B cell (primary cell): Measurements from ENCODE around the gene CPLX1. TPM values are rescaled to one million over a fixed set of nuclear protein-coding genes. Genes with fewer than 3 reads are reported as not detected.

Experiments used
- ATAC-seq: fragments of 200-7000 bp; cut with Tn5 transposase; one replicate; pipeline ENCODE4 v1.10.0; 2021; ENCODE audit warnings: low read depth, mild to moderate bottlenecking, moderate number of reproducible peaks, moderate library complexity
- CTCF ChIA-PET: fragments of 350-600 bp; sonication (Branson Sonifier 250); formaldehyde crosslinking; loops from one replicate; lab custom pipeline; 2021; ENCODE audit warnings: antibody characterized with exemption, inconsistent platforms; lab: Charles Lee
- POLR2A ChIA-PET: fragments of 350-600 bp; sonication (Branson Sonifier 250); formaldehyde crosslinking; loops from one replicate; lab custom pipeline; 2021; ENCODE audit warnings: antibody characterized with exemption; lab: Charles Lee
- DNase-seq: peaks from one replicate; pipeline ENCODE4 v3.0.0; 2013
- H2AFZ ChIP-seq: 2 replicates; pipeline ENCODE4 v1.6.1; 2012; ENCODE audit warnings: mild to moderate bottlenecking, low read depth, low read length; ENCODE audit not compliant: insufficient read depth, poor library complexity, severe bottlenecking
- H3K27ac ChIP-seq, 2 donors: 1 replicate in 1 of 2; 2 replicates in 1 of 2; pipeline ENCODE4 v1.5.1; 2012 to 2013; ENCODE audit warnings: low read length in 2 of 2, mild to moderate bottlenecking in 2 of 2, moderate library complexity in 1 of 2
- H3K27me3 ChIP-seq, 4 experiments: fragments of 200-600 bp in 1 of 4; sonication (generic) in 1 of 4; replicated peaks in 1 of 4; 1 replicate in 2 of 4; 2 replicates in 2 of 4; pipeline versions ENCODE4 v1.6.1 to v1.7.0; 2013 to 2016; ENCODE audit warnings: low read length in 3 of 4, mild to moderate bottlenecking in 2 of 4, mixed read lengths in 1 of 4, moderate library complexity in 1 of 4; ENCODE audit not compliant: insufficient read depth in 4 of 4, control insufficient read depth in 3 of 4; ENCODE audit errors: control extremely low read depth in 1 of 4
- H3K36me3 ChIP-seq, 2 experiments: replicated peaks in 1 of 2; 1 replicate in 1 of 2; 2 replicates in 1 of 2; pipeline versions ENCODE4 v1.6.1 to v1.7.1; 2013; ENCODE audit warnings: low read length in 1 of 2; ENCODE audit not compliant: insufficient read depth in 2 of 2, control insufficient read depth in 1 of 2; ENCODE audit errors: control extremely low read depth in 1 of 2, extremely low read depth in 1 of 2
- H3K4me1 ChIP-seq, 2 donors: fragments of 200-600 bp in 1 of 2; sonication (generic) in 1 of 2; 1 replicate in 1 of 2; 2 replicates in 1 of 2; pipeline versions ENCODE4 v1.5.1 to v1.6.1; 2013 to 2017; ENCODE audit warnings: low read length in 2 of 2; ENCODE audit not compliant: control insufficient read depth in 2 of 2, insufficient read depth in 2 of 2
- H3K4me2 ChIP-seq: replicated peaks from 2 replicates; pipeline ENCODE3; 2012; ENCODE audit warnings: mild to moderate bottlenecking, low read depth, low read length; ENCODE audit not compliant: poor library complexity, severe bottlenecking
- H3K4me3 ChIP-seq, 5 experiments: fragments of 200-600 bp in 1 of 5; sonication (generic) in 1 of 5; 1 replicate in 3 of 5; 2 replicates in 2 of 5; pipeline versions ENCODE4 v1.5.1 to v1.7.0; 2011 to 2016; ENCODE audit warnings: low read length in 4 of 5, mild to moderate bottlenecking in 4 of 5, low read depth in 2 of 5, control low read depth in 1 of 5, moderate library complexity in 1 of 5; ENCODE audit not compliant: insufficient read depth in 1 of 5; ENCODE audit errors: control extremely low read depth in 1 of 5, extremely low read depth in 1 of 5
- H3K79me2 ChIP-seq: fragments of 200-600 bp; sonication (generic); one replicate; pipeline ENCODE4 v1.6.0; 2016; ENCODE audit warnings: low read length; ENCODE audit not compliant: control insufficient read depth, insufficient read depth
- H3K9ac ChIP-seq: fragments of 200-600 bp; sonication (generic); 2 replicates; pipeline ENCODE4 v1.6.1; 2017; ENCODE audit warnings: mild to moderate bottlenecking, low read length, moderate library complexity
- H3K9me3 ChIP-seq, 3 donors: one replicate each; pipeline versions ENCODE4 v1.6.1 to v1.7.1; 2013; ENCODE audit warnings: low read length in 2 of 3; ENCODE audit not compliant: control insufficient read depth in 2 of 3, insufficient read depth in 1 of 3; ENCODE audit errors: control extremely low read depth in 1 of 3
- H4K20me1 ChIP-seq: 2 replicates; pipeline ENCODE4 v1.6.0; 2012; ENCODE audit warnings: mild to moderate bottlenecking, low read length; ENCODE audit not compliant: insufficient read depth, control insufficient read depth, poor library complexity, severe bottlenecking
- H3K27ac Mint-ChIP-seq: one replicate; pipeline ENCODE4 v1.8.0; 2021; ENCODE audit warnings: mixed read lengths
- H3K27me3 Mint-ChIP-seq: one replicate; pipeline ENCODE4 v1.8.0; 2021; ENCODE audit warnings: mixed read lengths
- H3K4me1 Mint-ChIP-seq: one replicate; pipeline ENCODE4 v1.8.0; 2021; ENCODE audit warnings: mixed read lengths
- H3K4me3 Mint-ChIP-seq: one replicate; pipeline ENCODE4 v1.8.0; 2021; ENCODE audit warnings: mixed read lengths
- H3K9me3 Mint-ChIP-seq: one replicate; pipeline ENCODE4 v1.8.0; 2022; ENCODE audit warnings: mixed read lengths; ENCODE audit not compliant: insufficient read depth
- CTCF ChIP-seq: fragments of 200-600 bp; IDR thresholded peaks from one replicate; pipeline ENCODE4 v1.8.0; 2022; ENCODE audit warnings: antibody characterized with exemption, mild to moderate bottlenecking
- EZH2 ChIP-seq: IDR thresholded peaks from 2 replicates; pipeline ENCODE4 v1.6.1; 2012; ENCODE audit warnings: borderline replicate concordance, low read depth, mild to moderate bottlenecking, moderate library complexity, low read length; ENCODE audit not compliant: insufficient read depth, poor library complexity, severe bottlenecking
- whole genome bisulfite sequencing: methylation state at CpG from one replicate; pipeline ENCODE4 v1.1.5; 2013; ENCODE audit warnings: missing lambda C conversion rate; ENCODE audit not compliant: insufficient coverage; 5-methylcytosine and 5-hydroxymethylcytosine counted together
- intact Hi-C: fragments of 100-400 bp; cut with micrococcal nuclease; formaldehyde crosslinking; loops from one replicate; pipeline ENCODE4 v1.10.0; 2022
- polyA minus RNA-seq: library from RNA; depleted of rRNA, polyadenylated mRNA; stranded (reverse); fragments of >200 nt; gene quantifications from 2 replicates; pipeline ENCODE4 v1.2.3, GENCODE V29; 2012
- polyA plus RNA-seq: library from polyadenylated mRNA; depleted of rRNA; stranded (reverse); fragments of >200 nt; gene quantifications from 2 replicates; pipeline ENCODE4 v1.2.3, GENCODE V29; 2012
- total RNA-seq, 2 donors: library from RNA; stranded (reverse); fragments of 120-200 nt in 1 of 2; gene quantifications; 1 replicate in 1 of 2; 2 replicates in 1 of 2; pipeline versions ENCODE4 v1.2.3 to v1.2.4, GENCODE V29; 2013 to 2022

Gene CPLX1
- not detected in 2 replicates for total RNA-seq
- not detected for total RNA-seq (2013)
- polyA plus RNA-seq: 0.37 TPM in 1 of 2 replicates, not detected in the other
- polyA minus RNA-seq: not detected in 2 replicates

DNA sequence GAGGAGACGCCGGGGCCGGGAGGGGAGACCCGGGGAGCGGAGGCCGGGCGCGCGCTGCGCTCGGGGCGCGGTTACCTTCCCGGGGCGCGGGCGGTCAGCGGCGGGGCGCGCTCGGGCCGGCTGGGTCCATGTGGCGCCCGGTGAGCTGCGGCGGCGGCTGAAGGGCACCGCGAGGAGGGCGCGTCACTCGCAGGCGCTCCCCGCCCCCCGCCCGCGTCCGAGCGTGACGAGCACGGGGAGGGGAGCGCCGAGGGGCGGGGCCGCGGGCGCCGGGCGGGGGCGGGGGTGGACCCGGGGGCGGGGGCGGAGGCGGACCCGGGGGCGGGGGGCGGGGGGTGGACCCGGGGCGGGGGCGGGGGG lies at the start of gene CPLX1:
CPLX1 (minus strand) TSS at position 159 of the 360 bp plus-strand sequence. CDS start 1,607 bp downstream, outside the sequence.
- Histone ChIP-seq H3K9me3 (peaks cover 0 to 40% (median 0%) of the 10 kb centered on the region in 3 donors), H3K4me1 (peaks cover 12 to 18% of the 10 kb centered on the region in 2 donors), H3K36me3 (no peaks in the 10 kb centered on the region), H4K20me1 (no peaks in the 10 kb centered on the region), H3K27me3 (peaks cover 0 to 69% (median 28%) of the 10 kb centered on the region in 4 experiments), H2AFZ (no peak within 1 kb of the TSS), H3K27ac (no peak within 1 kb of the TSS), H3K9ac (no peak within 1 kb of the TSS), H3K79me2 (no peaks in the 10 kb centered on the region), H3K4me3 (peak within 1 kb of the TSS in 1 of 5 experiments; percentile 41), H3K4me2 (peak within 1 kb of the TSS; percentile 72)
- intact Hi-C loops: no loop called here
- ChIA-PET CTCF (no interaction called here), POLR2A (no interaction called here)
- H3K27ac Mint-ChIP-seq: no peak within 1 kb of the TSS
- DNase-seq (peak; percentile 39), ATAC-seq (peak; percentile 22)
- no peaks in the 10 kb centered on the region for H3K9me3 Mint-ChIP-seq
- WGBS: 5% methylated on average over 30 of the region's 61 CpGs
- H3K4me3 Mint-ChIP-seq: no peak within 1 kb of the TSS
- peaks cover 43% of the 10 kb centered on the region for H3K27me3 Mint-ChIP-seq
- no peak for TF ChIP-seq EZH2
- TF ChIP-seq CTCF: no peak
- peaks cover 4% of the 10 kb centered on the region for H3K4me1 Mint-ChIP-seq

GRCh38 chr4:874971-875817 lies 49.3 kb upstream of the CPLX1 start:
- H3K4me3 Mint-ChIP-seq: no peak overlapping the region
- H3K27me3 ChIP-seq: no peaks in the 10 kb centered on the region
- 92% methylated on average over 12 of the region's 17 CpGs for WGBS
- H3K4me3 ChIP-seq: no peak overlapping the region
- H3K27me3 Mint-ChIP-seq: no peaks in the 10 kb centered on the region
- H3K79me2 ChIP-seq: no peaks in the 10 kb centered on the region
- no peak overlapping the region for H3K27ac ChIP-seq
- TF ChIP-seq EZH2 (no peak), CTCF (no peak)
- no peaks in the 10 kb centered on the region for H3K9me3 Mint-ChIP-seq
- H2AFZ ChIP-seq: no peak overlapping the region
- intact Hi-C loops: no loop called here
- ChIA-PET POLR2A (no interaction called here), CTCF (interaction anchor here (1.6 kb wide), 1 partner anchor 112 kb away, joined by 5 read pairs; the partner anchor contains the start of gene IDUA)
- ATAC-seq (no peak), DNase-seq (no peak)
- no peaks in the 10 kb centered on the region for H3K4me1 Mint-ChIP-seq
- H3K9ac ChIP-seq: no peak overlapping the region
- no peaks in the 10 kb centered on the region for H3K4me1 ChIP-seq
- H3K36me3 ChIP-seq: peaks cover 11 to 77% of the 10 kb centered on the region in 2 experiments
- no peak overlapping the region for H3K4me2 ChIP-seq
- H3K9me3 ChIP-seq: no peaks in the 10 kb centered on the region
- H3K27ac Mint-ChIP-seq: no peak overlapping the region
- peaks cover 10% of the 10 kb centered on the region for H4K20me1 ChIP-seq
